HepG2 (cell line): ENCODE measurements around the gene DOCK4.
A peak's percentile ranks its signal among the peaks of the same experiment; 100 is the strongest.

Source experiments
- FOSL1 ChIP-seq: sonication (generic); formaldehyde crosslinking; IDR thresholded peaks from 2 replicates; pipeline ENCODE4 v1.9.0; 2021; ENCODE audit warnings: missing genetic modification reagents, borderline replicate concordance
- POLR2A ChIP-seq, 2 experiments: IDR thresholded peaks; 2 replicates each; pipeline ENCODE4 v1.6.1; 2011; ENCODE audit warnings: low read depth in 2 of 2, low read length in 2 of 2, mild to moderate bottlenecking in 1 of 2, moderate library complexity in 1 of 2; ENCODE audit not compliant: insufficient read depth in 1 of 2
- RAD21 ChIP-seq: fragments of 450-650 bp; formaldehyde crosslinking; IDR thresholded peaks from 2 replicates; pipeline ENCODE4 v1.5.0; 2020; ENCODE audit warnings: mild to moderate bottlenecking
- TAF1 ChIP-seq: sonication (generic); formaldehyde crosslinking; IDR thresholded peaks from 2 replicates; pipeline ENCODE4 v1.4.0; 2020; ENCODE audit warnings: missing genetic modification reagents
- TF ChIP-seq, protein P1 (sequence below): sonication (generic); formaldehyde crosslinking; IDR thresholded peaks from 2 replicates; pipeline ENCODE4 v1.8.0; 2022; ENCODE audit warnings: mild to moderate bottlenecking, missing genetic modification reagents

GRCh38 chr7:111741811-111742240 lies 464.4 kb downstream of the DOCK4 start:
- no peak for TF ChIP-seq TAF1 (CRISPR knock-in tag)
- TF ChIP-seq, protein P1, sequence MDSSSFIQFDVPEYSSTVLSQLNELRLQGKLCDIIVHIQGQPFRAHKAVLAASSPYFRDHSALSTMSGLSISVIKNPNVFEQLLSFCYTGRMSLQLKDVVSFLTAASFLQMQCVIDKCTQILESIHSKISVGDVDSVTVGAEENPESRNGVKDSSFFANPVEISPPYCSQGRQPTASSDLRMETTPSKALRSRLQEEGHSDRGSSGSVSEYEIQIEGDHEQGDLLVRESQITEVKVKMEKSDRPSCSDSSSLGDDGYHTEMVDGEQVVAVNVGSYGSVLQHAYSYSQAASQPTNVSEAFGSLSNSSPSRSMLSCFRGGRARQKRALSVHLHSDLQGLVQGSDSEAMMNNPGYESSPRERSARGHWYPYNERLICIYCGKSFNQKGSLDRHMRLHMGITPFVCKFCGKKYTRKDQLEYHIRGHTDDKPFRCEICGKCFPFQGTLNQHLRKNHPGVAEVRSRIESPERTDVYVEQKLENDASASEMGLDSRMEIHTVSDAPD (CRISPR knock-in tag) = no peak
- no peak for TF ChIP-seq FOSL1 (CRISPR knock-in tag)
- peak; percentile 53; the same call in 1 of the 2 replicates for TF ChIP-seq RAD21 (CRISPR knock-in tag)
- TF ChIP-seq POLR2A (IDR thresholded peaks at IDR 0.05; ENCODE audit: insufficient read depth in 1 of 2, low read depth in 2 of 2, low read length in 2 of 2) = no peak
